ENCODE measurements around the gene TMEM132C. TPM values are rescaled to one million over a fixed set of nuclear protein-coding genes. Genes with fewer than 3 reads are reported as not detected.

The TMEM132C gene
- total and polyA plus RNA-seq, 9 donors = 1.6 to 38.4 (median 9.4) TPM

DNA sequence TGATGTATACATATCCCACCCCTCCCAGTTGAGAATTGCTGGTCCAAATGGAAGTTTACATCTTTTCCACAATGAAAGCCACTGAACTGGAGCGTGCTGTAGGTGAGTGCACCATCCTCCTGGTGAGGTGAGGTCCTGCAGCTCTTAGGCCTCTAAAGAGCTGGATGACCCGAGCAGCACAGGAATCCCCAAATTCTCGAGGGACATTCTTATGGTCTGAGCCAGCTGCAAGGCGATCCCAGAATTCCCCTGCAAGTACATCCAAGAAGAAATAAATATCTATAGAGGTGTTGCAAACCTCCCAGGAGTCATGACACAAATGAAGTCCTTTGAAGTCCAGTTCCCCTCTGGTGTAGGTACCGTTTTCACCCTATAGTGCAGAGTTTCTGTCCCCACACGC is 24.0 kb downstream of the TMEM132C start:
- Histone ChIP-seq H3K36me3 (no peaks in the 10 kb centered on the region), H3K9me3 (no peaks in the 10 kb centered on the region), H3K27me3 (no peaks in the 10 kb centered on the region), H3K4me1 (ENCODE audit: insufficient read depth) (peaks cover 3% of the 10 kb centered on the region), H3K4me3 (no peak overlapping the region), H3K27ac (no peak overlapping the region)
- WGBS, 3 donors = 66 to 75% (median 73%) methylated on average over 6 of the region's 6 CpGs
- intact Hi-C loops (cut with DNase I) = no loop called here
- TF ChIP-seq EP300 (IDR thresholded peaks at IDR 0.05) (no peak), POLR2A (IDR thresholded peaks at IDR 0.05) (no peak)
- TF ChIP-seq, protein P1, sequence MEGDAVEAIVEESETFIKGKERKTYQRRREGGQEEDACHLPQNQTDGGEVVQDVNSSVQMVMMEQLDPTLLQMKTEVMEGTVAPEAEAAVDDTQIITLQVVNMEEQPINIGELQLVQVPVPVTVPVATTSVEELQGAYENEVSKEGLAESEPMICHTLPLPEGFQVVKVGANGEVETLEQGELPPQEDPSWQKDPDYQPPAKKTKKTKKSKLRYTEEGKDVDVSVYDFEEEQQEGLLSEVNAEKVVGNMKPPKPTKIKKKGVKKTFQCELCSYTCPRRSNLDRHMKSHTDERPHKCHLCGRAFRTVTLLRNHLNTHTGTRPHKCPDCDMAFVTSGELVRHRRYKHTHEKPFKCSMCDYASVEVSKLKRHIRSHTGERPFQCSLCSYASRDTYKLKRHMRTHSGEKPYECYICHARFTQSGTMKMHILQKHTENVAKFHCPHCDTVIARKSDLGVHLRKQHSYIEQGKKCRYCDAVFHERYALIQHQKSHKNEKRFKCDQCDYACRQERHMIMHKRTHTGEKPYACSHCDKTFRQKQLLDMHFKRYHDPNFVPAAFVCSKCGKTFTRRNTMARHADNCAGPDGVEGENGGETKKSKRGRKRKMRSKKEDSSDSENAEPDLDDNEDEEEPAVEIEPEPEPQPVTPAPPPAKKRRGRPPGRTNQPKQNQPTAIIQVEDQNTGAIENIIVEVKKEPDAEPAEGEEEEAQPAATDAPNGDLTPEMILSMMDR (IDR thresholded peaks at IDR 0.05) = no peak
- DNase-seq = no peak

DNA sequence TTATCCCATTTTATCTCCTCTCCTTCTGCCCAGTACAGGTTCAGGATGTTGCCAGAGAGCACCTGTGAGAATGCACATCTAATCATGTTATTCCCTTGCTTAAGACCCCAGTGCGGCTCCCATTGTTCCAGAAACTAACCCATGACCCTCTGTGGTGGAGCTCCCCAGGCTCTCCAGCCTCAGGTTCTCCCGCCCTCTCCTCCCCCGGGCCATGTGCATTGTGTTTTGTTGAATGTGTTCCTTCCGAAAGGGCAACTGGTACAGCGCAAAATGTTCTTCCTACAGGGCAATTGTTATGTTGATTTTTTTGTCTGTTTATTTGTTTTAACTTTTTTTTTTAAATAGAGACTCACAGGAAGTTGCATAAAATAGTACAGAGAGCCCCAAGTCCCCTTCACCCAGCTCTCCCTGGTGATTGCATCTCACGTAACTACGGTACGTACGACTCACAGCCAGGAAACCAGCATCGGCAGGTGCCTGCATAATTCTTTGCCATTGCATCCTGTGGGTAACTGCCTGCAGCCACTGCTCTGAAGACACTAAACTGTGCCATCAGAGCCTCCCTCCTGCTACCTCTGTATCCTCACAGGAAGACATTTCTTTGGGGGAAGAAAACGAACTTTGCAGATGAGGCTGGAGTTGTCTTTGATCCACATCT is 31.2 kb downstream of the TMEM132C start:
- intact Hi-C loops (cut with DNase I) = no loop called here
- H3K27ac ChIP-seq = no peak overlapping the region
- 68 to 81% (median 80%) methylated on average over 11 of the region's 11 CpGs for WGBS, 3 donors

DNA sequence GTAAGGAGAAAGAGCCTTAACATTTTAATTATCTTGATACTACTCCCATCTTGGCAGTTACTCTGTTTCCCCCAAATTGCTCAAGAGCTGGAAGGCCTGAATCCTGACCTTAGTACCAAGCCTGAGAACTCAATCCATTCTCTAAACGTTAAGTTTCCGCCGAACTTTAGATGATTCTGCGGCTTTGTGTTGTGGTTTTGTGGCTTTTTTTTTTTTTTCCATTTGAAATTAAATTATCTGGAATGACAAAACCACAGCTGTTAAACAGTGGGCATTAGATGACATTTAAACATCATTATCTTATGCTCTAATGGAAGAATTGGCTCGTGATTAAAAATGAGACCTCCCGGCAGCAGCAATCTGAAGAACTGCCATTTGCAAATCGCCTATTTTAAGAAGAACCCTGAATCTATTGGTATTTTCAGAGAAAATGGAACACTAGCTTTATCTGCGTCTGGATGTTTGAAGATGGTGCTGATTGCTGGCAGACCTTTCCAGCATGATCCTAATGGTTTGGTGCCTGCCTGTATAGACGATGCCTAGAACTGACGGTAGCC is 38.4 kb downstream of the TMEM132C start:
- intact Hi-C loops (cut with DNase I) = no loop called here
- no peak overlapping the region for H3K27ac ChIP-seq
- H3K27me3 ChIP-seq = no peaks in the 10 kb centered on the region
- H3K9me3 ChIP-seq = no peaks in the 10 kb centered on the region
- WGBS, 3 donors = 79 to 89% (median 88%) methylated on average over 10 of the region's 10 CpGs
- no peaks in the 10 kb centered on the region for H3K36me3 ChIP-seq
- H3K4me1 ChIP-seq (ENCODE audit: insufficient read depth) = no peaks in the 10 kb centered on the region
- no peak overlapping the region for H3K4me3 ChIP-seq
- TF ChIP-seq EP300 (IDR thresholded peaks at IDR 0.05) (no peak), POLR2A (IDR thresholded peaks at IDR 0.05) (no peak)
- TF ChIP-seq, protein P1 (IDR thresholded peaks at IDR 0.05) = no peak
- DNase-seq = no peak

More for the DNA sequence above, 31.2 kb downstream of the TMEM132C start:
- no peak overlapping the region for H3K4me3 ChIP-seq
- no peaks in the 10 kb centered on the region for H3K9me3 ChIP-seq
- TF ChIP-seq, protein P1 (IDR thresholded peaks at IDR 0.05) = no peak
- TF ChIP-seq POLR2A (IDR thresholded peaks at IDR 0.05) (no peak), EP300 (IDR thresholded peaks at IDR 0.05) (no peak)
- no peaks in the 10 kb centered on the region for H3K27me3 ChIP-seq
- no peaks in the 10 kb centered on the region for H3K4me1 ChIP-seq (ENCODE audit: insufficient read depth)
- H3K36me3 ChIP-seq = no peaks in the 10 kb centered on the region
- no peak for DNase-seq

GRCh38 chr12:128307791-128308190 is 40.8 kb downstream of the TMEM132C start:
- H3K27me3 ChIP-seq = no peaks in the 10 kb centered on the region
- H3K27ac ChIP-seq = no peak overlapping the region
- H3K4me1 ChIP-seq (ENCODE audit: insufficient read depth) = no peaks in the 10 kb centered on the region
- WGBS, 3 donors = 58 to 79% (median 63%) methylated on average over 2 of the region's 2 CpGs
- no peaks in the 10 kb centered on the region for H3K9me3 ChIP-seq
- intact Hi-C loops (cut with DNase I) = no loop called here
- no peak overlapping the region for H3K4me3 ChIP-seq
- no peaks in the 10 kb centered on the region for H3K36me3 ChIP-seq
- DNase-seq = no peak
- TF ChIP-seq EP300 (IDR thresholded peaks at IDR 0.05) (no peak), POLR2A (IDR thresholded peaks at IDR 0.05) (no peak)
- TF ChIP-seq, protein P1 (IDR thresholded peaks at IDR 0.05) = no peak
